Natural killer cell (primary cell): ENCODE data around the gene KIAA0753. TPM values are rescaled to one million over a fixed set of nuclear protein-coding genes. Genes with fewer than 3 reads are reported as not detected.

Experiments
- ATAC-seq, 3 donors: fragments of 150-1000 bp in 2 of 3; fragments of 200-7000 bp in 1 of 3; cut with Tn5 transposase; 1 replicate in 1 of 3; 2 replicates in 2 of 3; pipeline ENCODE4 v1.10.0; 2021; ENCODE audit warnings: mild to moderate bottlenecking in 2 of 3, moderate library complexity in 2 of 3
- DNase-seq, 2 donors: peaks; one replicate each; pipeline versions ENCODE4 v3.0.0 to v3.0.0-alpha.2; 2013 to 2021; ENCODE audit warnings: mixed read lengths in 1 of 2
- H3K27ac ChIP-seq: one replicate; pipeline ENCODE4 v1.5.1; 2013; ENCODE audit warnings: mild to moderate bottlenecking, low read length
- H3K27me3 ChIP-seq: one replicate; pipeline ENCODE4 v1.6.1; 2013; ENCODE audit warnings: low read length; ENCODE audit not compliant: control insufficient read depth, insufficient read depth
- H3K36me3 ChIP-seq: one replicate; pipeline ENCODE4 v1.6.1; 2013; ENCODE audit warnings: low read length; ENCODE audit not compliant: control insufficient read depth, insufficient read depth
- H3K4me1 ChIP-seq: one replicate; pipeline ENCODE4 v1.6.1; 2013; ENCODE audit warnings: low read length; ENCODE audit not compliant: control insufficient read depth, insufficient read depth
- H3K4me3 ChIP-seq: one replicate; pipeline ENCODE4 v1.5.1; 2013; ENCODE audit warnings: low read length
- H3K9me3 ChIP-seq: one replicate; pipeline ENCODE4 v1.6.1; 2013; ENCODE audit warnings: low read length; ENCODE audit not compliant: control insufficient read depth, insufficient read depth
- H3K27ac Mint-ChIP-seq, 2 donors: one replicate each; pipeline ENCODE4 v1.8.0; 2022; ENCODE audit warnings: mild to moderate bottlenecking in 2 of 2, mixed read lengths in 2 of 2, moderate library complexity in 1 of 2
- H3K27me3 Mint-ChIP-seq, 2 donors: one replicate each; pipeline ENCODE4 v1.8.0; 2022; ENCODE audit warnings: low read depth in 2 of 2, mixed read lengths in 2 of 2
- H3K36me3 Mint-ChIP-seq: one replicate; pipeline ENCODE4 v1.8.0; 2022; ENCODE audit warnings: mixed read lengths
- H3K4me1 Mint-ChIP-seq, 2 donors: one replicate each; pipeline ENCODE4 v1.8.0; 2022; ENCODE audit warnings: mixed read lengths in 2 of 2
- H3K4me3 Mint-ChIP-seq: one replicate; pipeline ENCODE4 v1.8.0; 2022; ENCODE audit warnings: mild to moderate bottlenecking, moderate library complexity, mixed read lengths
- H3K9me3 Mint-ChIP-seq, 2 donors: one replicate each; pipeline ENCODE4 v1.8.0; 2022; ENCODE audit warnings: mixed read lengths in 2 of 2
- CTCF ChIP-seq: fragments of 200-600 bp; IDR thresholded peaks from one replicate; pipeline ENCODE4 v1.8.0; 2022; ENCODE audit warnings: antibody characterized with exemption
- WGBS: methylation state at CpG from one replicate; pipeline ENCODE4 v1.1.7; 2013; ENCODE audit warnings: missing lambda C conversion rate; ENCODE audit not compliant: insufficient coverage; 5-methylcytosine and 5-hydroxymethylcytosine counted together
- intact Hi-C: fragments of 100-400 bp; cut with micrococcal nuclease; formaldehyde crosslinking; loops from one replicate; pipeline ENCODE4 v1.14.2; 2022
- total RNA-seq, 4 donors: library from RNA; stranded (reverse); fragments of 120-200 nt in 1 of 4; gene quantifications; one replicate each; pipeline versions ENCODE4 v1.2.3 to v1.2.4, GENCODE V29; 2013 to 2022

Gene KIAA0753
- total RNA-seq, 3 donors from 2014 or later (not counting 1 experiment from before 2014, with no cell fraction given) = 13.4 to 17.2 (median 15.4) TPM

- no peak overlapping the region for H3K27ac Mint-ChIP-seq
- intact Hi-C loops = no loop called here
- TF ChIP-seq CTCF = no peak
- DNase-seq (no peak), ATAC-seq (no peak)
- 66% methylated on average over 5 of the region's 5 CpGs for WGBS
- Histone ChIP-seq H3K27ac (no peak overlapping the region), H3K27me3 (no peaks in the 10 kb centered on the region), H3K36me3 (no peaks in the 10 kb centered on the region), H3K4me1 (no peaks in the 10 kb centered on the region), H3K4me3 (no peak overlapping the region), H3K9me3 (no peaks in the 10 kb centered on the region)
- no peak overlapping the region for H3K4me3 Mint-ChIP-seq
- no peaks in the 10 kb centered on the region for H3K36me3 Mint-ChIP-seq
- H3K4me1 Mint-ChIP-seq = no peaks in the 10 kb centered on the region
- no peaks in the 10 kb centered on the region for H3K9me3 Mint-ChIP-seq
- H3K27me3 Mint-ChIP-seq = peaks cover 0 to 5% of the 10 kb centered on the region in 2 donors
Observed at GRCh38 chr17:6532441-6532885, 108.0 kb downstream of the KIAA0753 start.

- H3K27me3 ChIP-seq = no peaks in the 10 kb centered on the region
- no peaks in the 10 kb centered on the region for H3K9me3 Mint-ChIP-seq
- H3K36me3 ChIP-seq = no peaks in the 10 kb centered on the region
- no peaks in the 10 kb centered on the region for H3K36me3 Mint-ChIP-seq
- 76% methylated on average over 7 of the region's 7 CpGs for WGBS
- H3K4me3 ChIP-seq = no peak overlapping the region
- no peaks in the 10 kb centered on the region for H3K4me1 Mint-ChIP-seq
- ATAC-seq (no peak), DNase-seq (no peak)
- no peaks in the 10 kb centered on the region for H3K4me1 ChIP-seq
- no peaks in the 10 kb centered on the region for H3K9me3 ChIP-seq
- no peak overlapping the region for H3K27ac ChIP-seq
- no peak overlapping the region for H3K27ac Mint-ChIP-seq
- no peak overlapping the region for H3K4me3 Mint-ChIP-seq
- intact Hi-C loops = no loop called here
- no peak for TF ChIP-seq CTCF
- peaks cover 0 to 5% of the 10 kb centered on the region in 2 donors for H3K27me3 Mint-ChIP-seq
Observed at GRCh38 chr17:6531575-6531974, 108.9 kb downstream of the KIAA0753 start.

GRCh38 chr17:6530324-6530920, 110.1 kb downstream of the KIAA0753 start:
- no peak for TF ChIP-seq CTCF
- Histone ChIP-seq H3K27ac (no peak overlapping the region), H3K36me3 (no peaks in the 10 kb centered on the region), H3K27me3 (no peaks in the 10 kb centered on the region), H3K9me3 (no peaks in the 10 kb centered on the region), H3K4me3 (no peak overlapping the region), H3K4me1 (no peaks in the 10 kb centered on the region)
- Mint-ChIP-seq H3K4me1 (no peaks in the 10 kb centered on the region), H3K4me3 (no peak overlapping the region), H3K27me3 (peaks cover 0 to 5% of the 10 kb centered on the region in 2 donors), H3K9me3 (no peaks in the 10 kb centered on the region), H3K27ac (no peak overlapping the region), H3K36me3 (no peaks in the 10 kb centered on the region)
- ATAC-seq (no peak), DNase-seq (no peak)
- intact Hi-C loops = no loop called here
- 81% methylated on average over 4 of the region's 5 CpGs for WGBS

GRCh38 chr17:6528557-6528956, 112.0 kb downstream of the KIAA0753 start:
- Histone ChIP-seq H3K9me3 (no peaks in the 10 kb centered on the region), H3K27me3 (no peaks in the 10 kb centered on the region), H3K4me3 (no peak overlapping the region), H3K4me1 (no peaks in the 10 kb centered on the region), H3K36me3 (no peaks in the 10 kb centered on the region), H3K27ac (no peak overlapping the region)
- intact Hi-C loops = no loop called here
- DNase-seq (no peak), ATAC-seq (no peak)
- Mint-ChIP-seq H3K4me3 (no peak overlapping the region), H3K27ac (no peak overlapping the region), H3K9me3 (no peaks in the 10 kb centered on the region), H3K27me3 (peaks cover 0 to 5% of the 10 kb centered on the region in 2 donors), H3K36me3 (no peaks in the 10 kb centered on the region), H3K4me1 (no peaks in the 10 kb centered on the region)
- TF ChIP-seq CTCF = no peak
- 85% methylated on average over 3 of the region's 3 CpGs for WGBS
